Measurements from ENCODE around the gene AIFM3. TPM values are rescaled to one million over a fixed set of nuclear protein-coding genes. Genes with fewer than 3 reads are reported as not detected.

The AIFM3 gene
- total and polyA plus RNA-seq, 2 of the 13 experiments (the other 11 are each of a cell fraction or from before 2014, with no cell fraction given): 9.0 to 15.3 TPM

GRCh38 chr22:20956258-20957101 is 10.6 kb upstream of the AIFM3 start (continued):
- TF ChIP-seq IKZF5 (CRISPR knock-in tag; IDR thresholded peaks at IDR 0.05): no peak
- no peak for TF ChIP-seq NRL (CRISPR knock-in tag; IDR thresholded peaks at IDR 0.05; ENCODE audit: borderline replicate concordance)
- TF ChIP-seq RBAK (CRISPR knock-in tag; IDR thresholded peaks at IDR 0.05): no peak
- TF ChIP-seq NR0B2 (CRISPR knock-in tag; IDR thresholded peaks at IDR 0.05): no peak
- 0 out of 2 replicates have a peak, but pooled peaks have one; percentile 18 for TF ChIP-seq HIC2 (CRISPR knock-in tag; IDR thresholded peaks at IDR 0.05; ENCODE audit: low read depth)
- TF ChIP-seq ZBTB3 (CRISPR knock-in tag; IDR thresholded peaks at IDR 0.05; ENCODE audit: borderline replicate concordance, low read depth): no peak
- no peak for TF ChIP-seq ZNF510 (CRISPR knock-in tag; IDR thresholded peaks at IDR 0.05; ENCODE audit: low read depth)
- TF ChIP-seq ZNF274 (CRISPR knock-in tag; IDR thresholded peaks at IDR 0.05): no peak
- no peak for TF ChIP-seq RFX3 (CRISPR knock-in tag; IDR thresholded peaks at IDR 0.05)
- TF ChIP-seq ELF4 (CRISPR knock-in tag; IDR thresholded peaks at IDR 0.05; ENCODE audit: borderline replicate concordance): 0 out of 2 replicates have a peak, but pooled peaks have one; percentile 47
- TF ChIP-seq NR2F1 (CRISPR knock-in tag; IDR thresholded peaks at IDR 0.05): no peak
- no peak for TF ChIP-seq ZNF746 (CRISPR knock-in tag; IDR thresholded peaks at IDR 0.05)
- no peak for TF ChIP-seq ZNF564 (CRISPR knock-in tag; IDR thresholded peaks at IDR 0.05)
- no peak for TF ChIP-seq ZC3H4 (CRISPR knock-in tag; IDR thresholded peaks at IDR 0.05; ENCODE audit: borderline replicate concordance)
- TF ChIP-seq RERE (CRISPR knock-in tag; IDR thresholded peaks at IDR 0.05; ENCODE audit: low read depth): no peak
- no peak for TF ChIP-seq ZNF567 (CRISPR knock-in tag; IDR thresholded peaks at IDR 0.05; ENCODE audit: borderline replicate concordance)
- TF ChIP-seq TCF12 (IDR thresholded peaks at IDR 0.05): no peak
- 0 out of 2 replicates have a peak, but pooled peaks have one; percentile 11 for TF ChIP-seq TCF12 (CRISPR knock-in tag; IDR thresholded peaks at IDR 0.05)
- no peak for TF ChIP-seq ONECUT2 (CRISPR knock-in tag; IDR thresholded peaks at IDR 0.05)
- no peak for TF ChIP-seq ZNF572 (CRISPR knock-in tag; IDR thresholded peaks at IDR 0.05)
- no peak for TF ChIP-seq ZNF24 (IDR thresholded peaks at IDR 0.05)
